IMR-90 (cell line): ENCODE measurements around the gene DUSP22. TPM values are rescaled to one million over a fixed set of nuclear protein-coding genes. Genes with fewer than 3 reads are reported as not detected.

Experiments used
- ATAC-seq: fragments of 200-7000 bp; cut with Tn5 transposase; 2 replicates; pipeline ENCODE4 v1.9.1; 2020; ENCODE audit warnings: low read depth, mild to moderate bottlenecking, moderate library complexity
- BruUV-seq: library from RNA; stranded (reverse); fragments of 400-500 nt; replicated peaks from 2 replicates; lab custom pipeline; 2021; lab: Mats Ljungman, UMichigan
- CTCF ChIA-PET: fragments of 300-600 bp; formaldehyde crosslinking; extraction: SDS; loops from one replicate; lab custom pipeline; 2021; ENCODE audit warnings: antibody characterized with exemption; lab: Yijun Ruan, JAX
- POLR2A ChIA-PET: fragments of 300-600 bp; sonication (Branson Sonifier 250); formaldehyde crosslinking; loops from one replicate; lab custom pipeline; 2022; ENCODE audit warnings: antibody characterized with exemption; ENCODE audit not compliant: unreplicated experiment; lab: Charles Lee
- DNase-seq: peaks from one replicate; pipeline ENCODE4 v3.0.0; 2013
- H2AFZ ChIP-seq: replicated peaks from 2 replicates; pipeline ENCODE3; 2013; ENCODE audit warnings: low read length, mild to moderate bottlenecking; ENCODE audit not compliant: poor library complexity
- H2AK5ac ChIP-seq: 2 replicates; pipeline ENCODE4 v1.6.1; 2013; ENCODE audit warnings: low read depth, low read length, inconsistent platforms
- H2AK9ac ChIP-seq: replicated peaks from 2 replicates; pipeline ENCODE3; 2013; ENCODE audit warnings: mild to moderate bottlenecking, low read depth, low read length, moderate library complexity; ENCODE audit not compliant: poor library complexity
- H2BK120ac ChIP-seq: 2 replicates; pipeline ENCODE4 v1.6.1; 2013; ENCODE audit warnings: low read depth, low read length, inconsistent platforms
- H2BK15ac ChIP-seq: 3 replicates; pipeline ENCODE4 v1.6.1; 2013; ENCODE audit warnings: low read depth, low read length, inconsistent platforms
- H2BK20ac ChIP-seq: 2 replicates; pipeline ENCODE4 v1.6.1; 2013; ENCODE audit warnings: low read depth, mild to moderate bottlenecking, inconsistent platforms, low read length, moderate library complexity
- H2BK5ac ChIP-seq: 2 replicates; pipeline ENCODE4 v1.6.1; 2013; ENCODE audit warnings: mild to moderate bottlenecking, low read depth, low read length, inconsistent platforms; ENCODE audit not compliant: poor library complexity, severe bottlenecking
- H3K14ac ChIP-seq: replicated peaks from 2 replicates; pipeline ENCODE4 v1.6.1; 2013; ENCODE audit warnings: low read depth, low read length, inconsistent platforms
- H3K18ac ChIP-seq: 2 replicates; pipeline ENCODE4 v1.6.1; 2013; ENCODE audit warnings: low read depth, low read length, control low read depth
- H3K23ac ChIP-seq: 2 replicates; pipeline ENCODE4 v1.6.1; 2013; ENCODE audit warnings: low read depth, low read length, inconsistent platforms
- H3K27ac ChIP-seq: 2 replicates; pipeline ENCODE4 v1.5.1; 2013; ENCODE audit warnings: mild to moderate bottlenecking, control low read depth, low read length; ENCODE audit not compliant: insufficient read depth
- H3K27me3 ChIP-seq: 2 replicates; pipeline ENCODE4 v1.6.1; 2013; ENCODE audit warnings: low read length; ENCODE audit not compliant: control insufficient read depth, insufficient read depth
- H3K36me3 ChIP-seq: 2 replicates; pipeline ENCODE4 v1.6.1; 2013; ENCODE audit warnings: low read length, mixed read lengths; ENCODE audit not compliant: control insufficient read depth, insufficient read depth
- H3K4ac ChIP-seq: 2 replicates; pipeline ENCODE4 v1.6.1; 2013; ENCODE audit warnings: low read depth, low read length, inconsistent platforms
- H3K4me1 ChIP-seq: 2 replicates; pipeline ENCODE4 v1.6.1; 2013; ENCODE audit warnings: low read length, mixed read lengths; ENCODE audit not compliant: control insufficient read depth, insufficient read depth
- H3K4me2 ChIP-seq: 2 replicates; pipeline ENCODE4 v1.6.1; 2013; ENCODE audit warnings: low read depth, mild to moderate bottlenecking, control low read depth, low read length, moderate library complexity
- H3K4me3 ChIP-seq: 2 replicates; pipeline ENCODE4 v1.5.1; 2013; ENCODE audit warnings: low read depth, mild to moderate bottlenecking, control low read depth, low read length, moderate library complexity; ENCODE audit not compliant: insufficient read depth
- H3K56ac ChIP-seq: 2 replicates; pipeline ENCODE4 v1.6.1; 2013; ENCODE audit warnings: low read length, inconsistent platforms; ENCODE audit not compliant: insufficient read depth; ENCODE audit errors: extremely low read depth
- H3K79me1 ChIP-seq, 2 experiments: 2 replicates each; pipeline ENCODE4 v1.6.1; 2013; ENCODE audit warnings: low read length in 2 of 2, inconsistent platforms in 1 of 2, low read depth in 1 of 2
- H3K9ac ChIP-seq: 2 replicates; pipeline ENCODE4 v1.6.1; 2013; ENCODE audit warnings: low read depth, low read length, control low read depth
- H3K9me1 ChIP-seq: 2 replicates; pipeline ENCODE4 v1.6.1; 2013; ENCODE audit warnings: low read length, inconsistent platforms; ENCODE audit not compliant: insufficient read depth
- H3K9me3 ChIP-seq: 2 replicates; pipeline ENCODE4 v1.6.1; 2013; ENCODE audit warnings: low read length; ENCODE audit not compliant: control insufficient read depth, insufficient read depth
- H4K20me1 ChIP-seq: 2 replicates; pipeline ENCODE4 v1.6.1; 2013; ENCODE audit warnings: low read length, inconsistent platforms; ENCODE audit not compliant: insufficient read depth
- H4K5ac ChIP-seq: 2 replicates; pipeline ENCODE4 v1.6.1; 2013; ENCODE audit warnings: mild to moderate bottlenecking, low read depth, low read length, control low read depth
- H4K8ac ChIP-seq, 2 experiments: 2 replicates each; pipeline ENCODE4 v1.6.1; 2013; ENCODE audit warnings: low read depth in 2 of 2, low read length in 2 of 2, control low read depth in 1 of 2, inconsistent platforms in 1 of 2
- H4K91ac ChIP-seq: 2 replicates; pipeline ENCODE4 v1.6.1; 2013; ENCODE audit warnings: low read depth, low read length, inconsistent platforms; ENCODE audit not compliant: insufficient read depth
- BHLHE40 ChIP-seq: fragments of 150-350 bp; IDR thresholded peaks from 2 replicates; pipeline ENCODE4 v1.6.1; 2016; ENCODE audit warnings: mild to moderate bottlenecking, low read depth, low read length
- CHD1 ChIP-seq: IDR thresholded peaks from 2 replicates; pipeline ENCODE4 v1.6.1; 2012; ENCODE audit warnings: low read depth, low read length, improper control_type of control experiment
- MAFK ChIP-seq: IDR thresholded peaks from 2 replicates; pipeline ENCODE4 v1.6.1; 2012; ENCODE audit warnings: low read depth, low read length, improper control_type of control experiment
- MAZ ChIP-seq: IDR thresholded peaks from 2 replicates; pipeline ENCODE4 v1.6.1; 2012; ENCODE audit warnings: low read depth, mild to moderate bottlenecking, low read length, improper control_type of control experiment, moderate library complexity, borderline replicate concordance
- MXI1 ChIP-seq: IDR thresholded peaks from 2 replicates; pipeline ENCODE4 v1.6.1; 2012; ENCODE audit warnings: low read depth, mild to moderate bottlenecking, low read length, moderate library complexity, borderline replicate concordance
- NFE2L2 ChIP-seq: fragments of 150-350 bp; IDR thresholded peaks from 2 replicates; pipeline ENCODE4 v1.6.1; 2016; ENCODE audit warnings: low read depth, mild to moderate bottlenecking, low read length
- RAD21 ChIP-seq: IDR thresholded peaks from 2 replicates; pipeline ENCODE4 v1.6.1; 2012; ENCODE audit warnings: low read length, improper control_type of control experiment
- RCOR1 ChIP-seq: IDR thresholded peaks from 2 replicates; pipeline ENCODE4 v1.6.1; 2012; ENCODE audit warnings: mild to moderate bottlenecking, low read length, improper control_type of control experiment; ENCODE audit not compliant: insufficient replicate concordance
- RFX5 ChIP-seq: IDR thresholded peaks from 2 replicates; pipeline ENCODE4 v1.8.0; 2012; ENCODE audit warnings: low read depth, mild to moderate bottlenecking, low read length, moderate library complexity
- SMC3 ChIP-seq: fragments of 150-350 bp; IDR thresholded peaks from 2 replicates; pipeline ENCODE4 v1.6.1; 2016; ENCODE audit warnings: low read depth, mild to moderate bottlenecking, antibody characterized with exemption, low read length, moderate library complexity
- WGBS, 2 experiments: methylation state at CpG; one replicate each; pipeline versions ENCODE4 v1.1.5 to v1.1.7; 2013; ENCODE audit warnings: missing lambda C conversion rate in 2 of 2; ENCODE audit not compliant: insufficient read length in 1 of 2; ENCODE audit errors: extremely low coverage in 2 of 2; 5-methylcytosine and 5-hydroxymethylcytosine counted together
- dilution Hi-C: fragments of 300-500 bp; cut with HindIII; formaldehyde crosslinking; loops from one replicate; pipeline ENCODE4 v1.14.3; 2018; ENCODE audit warnings: low sequenced_read_pairs; ENCODE audit not compliant: unreplicated experiment
- in situ Hi-C: fragments of 300-500 bp; cut with MboI; formaldehyde crosslinking; loops from 3 replicates; pipeline ENCODE4 v1.14.3; 2019; ENCODE audit warnings: low sequenced_read_pairs, inconsistent platforms, mixed read lengths
- intact Hi-C: fragments of 100-400 bp; cut with micrococcal nuclease; formaldehyde crosslinking; loops from 2 replicates; pipeline ENCODE4 v1.10.0; 2022
- polyA plus RNA-seq, 3 experiments: library from polyadenylated mRNA; depleted of rRNA; stranded (reverse); fragments of >200 nt; gene quantifications; 2 replicates each; pipeline ENCODE4 v1.2.3, GENCODE V29; 2012; ENCODE audit warnings: low replicate concordance in 1 of 3
- total RNA-seq: library from RNA; depleted of rRNA; stranded (reverse); fragments of >200 nt; gene quantifications from 2 replicates; pipeline ENCODE4 v1.2.3, GENCODE V29; 2012
- TF ChIP-seq, protein P1 (sequence below): fragments of 150-350 bp; IDR thresholded peaks from 2 replicates; pipeline ENCODE4 v1.6.1; 2017; ENCODE audit warnings: mild to moderate bottlenecking, antibody characterized with exemption, low read length, low read depth
- TF ChIP-seq, protein P2 (sequence below): fragments of 150-350 bp; IDR thresholded peaks from 2 replicates; pipeline ENCODE4 v1.6.1; 2016; ENCODE audit warnings: low read depth, mild to moderate bottlenecking, low read length, moderate library complexity, borderline replicate concordance

Gene DUSP22
- total and polyA plus RNA-seq, 2 of the 4 experiments (the other 2 are of a cell fraction) = 7.1 to 8.2 TPM

DNA sequence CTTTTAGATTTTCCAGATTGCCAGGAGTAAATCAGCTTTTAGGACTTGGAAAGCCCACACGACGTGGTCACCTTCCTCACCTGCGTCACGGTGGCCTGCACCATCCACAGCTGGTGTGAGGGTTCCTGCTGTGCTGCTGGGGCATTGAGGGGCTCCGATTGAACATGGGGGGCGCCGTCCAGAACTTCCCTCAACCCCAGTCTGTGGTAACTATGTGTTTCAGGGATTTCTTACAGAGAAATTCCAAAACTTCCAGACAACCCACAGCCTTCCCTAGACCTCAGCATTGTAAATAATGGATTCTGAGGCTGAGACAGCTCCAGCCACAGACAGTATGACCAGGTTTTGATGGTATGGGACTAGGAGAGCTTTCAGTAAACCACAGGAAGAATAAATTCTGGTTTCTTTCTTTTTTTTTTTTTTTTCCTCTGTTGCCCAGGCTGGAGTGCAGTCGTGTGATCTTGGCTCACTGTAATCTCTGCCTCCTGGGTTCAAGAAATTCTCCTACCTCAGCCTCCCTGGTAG, 52.6 kb downstream of the DUSP22 start:
- ATAC-seq (peak; percentile 75; the same call in 1 of the 2 replicates), DNase-seq (peak; percentile 53)
- no TSS peak for BruUV-seq
- Histone ChIP-seq H2BK20ac (no peak overlapping the region), H3K14ac (no peak overlapping the region), H3K4me2 (no peak overlapping the region), H3K9me3 (peaks cover 3% of the 10 kb centered on the region; the same call in 1 of the 2 replicates), H3K4ac (no peak overlapping the region), H2BK5ac (no peak overlapping the region), H2AK5ac (no peak overlapping the region), H4K91ac (no peak overlapping the region), H2BK120ac (no peak overlapping the region), H3K56ac (no peak overlapping the region), H3K4me1 (no peaks in the 10 kb centered on the region), H3K36me3 (no peaks in the 10 kb centered on the region; the same call in 1 of the 2 replicates), H4K5ac (no peak overlapping the region), H3K9me1 (no peaks in the 10 kb centered on the region; the same call in 1 of the 2 replicates), H4K20me1 (no peaks in the 10 kb centered on the region; the same call in 1 of the 2 replicates), H2AFZ (no peak overlapping the region), H3K27me3 (no peaks in the 10 kb centered on the region), H3K9ac (no peak overlapping the region), H4K8ac (no peak overlapping the region), H3K18ac (no peak overlapping the region), H2BK15ac (no peak overlapping the region), H3K4me3 (no peak overlapping the region), H3K27ac (no peak overlapping the region), H3K23ac (no peak overlapping the region), H2AK9ac (no peak overlapping the region), H3K79me1 (no peaks in the 10 kb centered on the region)
- no peak for TF ChIP-seq RFX5
- no peak for TF ChIP-seq MAZ
- TF ChIP-seq CHD1 = no peak
- TF ChIP-seq MXI1 = no peak
- no peak for TF ChIP-seq SMC3
- no peak for TF ChIP-seq BHLHE40
- no peak for TF ChIP-seq RCOR1
- TF ChIP-seq, protein P1, sequence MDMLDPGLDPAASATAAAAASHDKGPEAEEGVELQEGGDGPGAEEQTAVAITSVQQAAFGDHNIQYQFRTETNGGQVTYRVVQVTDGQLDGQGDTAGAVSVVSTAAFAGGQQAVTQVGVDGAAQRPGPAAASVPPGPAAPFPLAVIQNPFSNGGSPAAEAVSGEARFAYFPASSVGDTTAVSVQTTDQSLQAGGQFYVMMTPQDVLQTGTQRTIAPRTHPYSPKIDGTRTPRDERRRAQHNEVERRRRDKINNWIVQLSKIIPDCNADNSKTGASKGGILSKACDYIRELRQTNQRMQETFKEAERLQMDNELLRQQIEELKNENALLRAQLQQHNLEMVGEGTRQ = no peak
- no peak for TF ChIP-seq NFE2L2
- TF ChIP-seq, protein P2, sequence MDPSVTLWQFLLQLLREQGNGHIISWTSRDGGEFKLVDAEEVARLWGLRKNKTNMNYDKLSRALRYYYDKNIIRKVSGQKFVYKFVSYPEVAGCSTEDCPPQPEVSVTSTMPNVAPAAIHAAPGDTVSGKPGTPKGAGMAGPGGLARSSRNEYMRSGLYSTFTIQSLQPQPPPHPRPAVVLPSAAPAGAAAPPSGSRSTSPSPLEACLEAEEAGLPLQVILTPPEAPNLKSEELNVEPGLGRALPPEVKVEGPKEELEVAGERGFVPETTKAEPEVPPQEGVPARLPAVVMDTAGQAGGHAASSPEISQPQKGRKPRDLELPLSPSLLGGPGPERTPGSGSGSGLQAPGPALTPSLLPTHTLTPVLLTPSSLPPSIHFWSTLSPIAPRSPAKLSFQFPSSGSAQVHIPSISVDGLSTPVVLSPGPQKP = no peak
- no peak for TF ChIP-seq MAFK
- no peak for TF ChIP-seq RAD21
- POLR2A ChIA-PET = no interaction called here
- 55% methylated on average over 4 of the region's 8 CpGs; no CpG with 5 or more reads in 1 of the 2 experiments for WGBS, 2 experiments
- intact Hi-C loops = no loop called here
- in situ Hi-C loops = no loop called here
- dilution Hi-C loops = no loop called here
- CTCF ChIA-PET = interaction anchor here (0.9 to 1.2 kb wide), 2 partner anchors 12 to 14 kb away, joined by 3 to 5 read pairs; no protein-coding TSS in a partner anchor
